Measurements from ENCODE around the gene PM20D1. TPM values are rescaled to one million over a fixed set of nuclear protein-coding genes. Genes with fewer than 3 reads are reported as not detected.
A peak's percentile ranks its signal among the peaks of the same experiment; 100 is the strongest.

PM20D1 gene
- total and polyA plus RNA-seq, 12 donors, result 0.12 to 1.9 (median 0.66) TPM

DNA sequence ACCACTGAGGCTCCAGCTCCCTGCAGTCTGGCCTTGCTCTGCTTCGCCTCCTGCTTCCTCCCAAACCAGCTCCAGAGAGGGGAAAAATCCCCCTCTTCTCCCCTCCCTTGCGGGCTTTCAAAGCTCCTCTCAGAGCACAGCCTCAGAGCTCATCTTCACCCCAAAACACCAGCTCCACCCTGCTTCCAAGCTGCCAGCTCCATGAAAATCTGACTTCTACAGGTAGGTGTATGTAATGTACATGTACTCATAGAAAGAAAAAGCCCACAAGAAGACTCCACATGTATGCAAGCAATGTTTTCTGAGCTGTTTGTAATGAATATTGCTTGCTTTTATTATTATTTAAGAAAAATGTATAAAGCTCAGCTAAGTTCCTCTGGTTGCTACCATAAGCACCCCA lies 45.3 kb downstream of the PM20D1 start:
- no peak for DNase-seq
- H3K27me3 ChIP-seq, result no peaks in the 10 kb centered on the region
- peaks cover 3 to 98% (median 60%) of the 10 kb centered on the region in 9 donors for H3K4me1 ChIP-seq
- ATAC-seq, result no peak
- intact Hi-C loops (cut with DNase I), result loop anchor here in 3 of 10 donors (5.0 to 10.0 kb wide), 4 partner anchors 93 to 300 kb away; no protein-coding TSS in a partner anchor
- peaks cover 0 to 48% (median 10%) of the 10 kb centered on the region in 9 donors for H3K36me3 ChIP-seq
- TF ChIP-seq CTCF (IDR thresholded peaks at IDR 0.05), result no peak
- peak overlapping the region in 5 of 10 donors; percentile 0 to 77 (median 15) for H3K4me3 ChIP-seq
- H3K27ac ChIP-seq, result peak overlapping the region in 4 of 10 donors; percentile 22 to 44 (median 28)
- no peaks in the 10 kb centered on the region for H3K9me3 ChIP-seq
- WGBS, 2 donors, result 58 to 76% methylated on average over 2 of the region's 2 CpGs

GRCh38 chr1:205803986-205804385 lies 45.9 kb downstream of the PM20D1 start:
- TF ChIP-seq CTCF (IDR thresholded peaks at IDR 0.05), result no peak
- DNase-seq (no peak), ATAC-seq (no peak)
- peak overlapping the region in 6 of 10 donors; percentile 9 to 44 (median 24) for H3K27ac ChIP-seq
- H3K4me1 ChIP-seq, result peaks cover 3 to 98% (median 54%) of the 10 kb centered on the region in 9 donors
- peaks cover 0 to 48% (median 16%) of the 10 kb centered on the region in 9 donors for H3K36me3 ChIP-seq
- H3K4me3 ChIP-seq, result peak overlapping the region in 4 of 10 donors; percentile 0 to 77 (median 18)
- no peaks in the 10 kb centered on the region for H3K27me3 ChIP-seq
- WGBS, 2 donors, result 53 to 61% methylated on average over 4 of the region's 4 CpGs
- no peaks in the 10 kb centered on the region for H3K9me3 ChIP-seq
- intact Hi-C loops (cut with DNase I), result loop anchor here in 2 of 10 donors (5.0 to 10.0 kb wide), 2 partner anchors 103 to 301 kb away; no protein-coding TSS in a partner anchor

DNA sequence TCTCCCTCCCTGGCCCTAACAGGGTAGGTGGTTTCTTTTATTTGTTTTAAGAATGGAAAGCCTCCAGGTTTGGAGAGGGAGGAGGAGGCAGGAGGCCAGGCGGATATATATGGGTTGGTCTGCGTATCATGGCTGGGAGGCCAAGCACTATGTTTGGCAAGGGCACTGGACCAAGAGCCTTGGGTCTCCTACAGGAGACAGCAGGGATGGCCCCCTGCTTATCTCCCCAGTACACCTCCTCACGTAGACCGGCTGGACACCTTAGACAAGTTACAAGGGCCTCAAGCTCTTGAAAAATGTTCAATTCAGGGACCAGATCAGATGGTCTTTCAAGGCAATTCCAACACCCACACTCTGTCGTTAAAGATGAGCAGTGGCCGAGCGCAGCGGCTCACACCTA lies 47.9 kb downstream of the PM20D1 start:
- no peak for TF ChIP-seq CTCF (IDR thresholded peaks at IDR 0.05)
- peak in 4 of 8 donors; percentile 22 to 58 (median 40) for ATAC-seq
- Histone ChIP-seq H3K27me3 (no peaks in the 10 kb centered on the region), H3K4me3 (peak overlapping the region in 1 of 10 donors; percentile 1), H3K4me1 (peaks cover 3 to 99% (median 57%) of the 10 kb centered on the region in 9 donors), H3K27ac (peak overlapping the region in 6 of 10 donors; percentile 17 to 71 (median 63)), H3K9me3 (no peaks in the 10 kb centered on the region), H3K36me3 (peaks cover 4 to 62% (median 33%) of the 10 kb centered on the region in 9 donors)
- WGBS, 2 donors, result 63 to 73% methylated on average over 8 of the region's 8 CpGs
- DNase-seq, result no peak
- intact Hi-C loops (cut with DNase I), result loop anchor here in 2 of 10 donors (5.0 to 10.0 kb wide), 2 partner anchors 105 to 303 kb away; no protein-coding TSS in a partner anchor

- ATAC-seq, result peak in 5 of 8 donors; percentile 4 to 61 (median 38)
- Histone ChIP-seq H3K36me3 (peaks cover 4 to 64% (median 42%) of the 10 kb centered on the region in 9 donors), H3K4me1 (peaks cover 3 to 92% (median 48%) of the 10 kb centered on the region in 9 donors), H3K9me3 (no peaks in the 10 kb centered on the region), H3K27me3 (no peaks in the 10 kb centered on the region), H3K4me3 (peak overlapping the region in 1 of 10 donors; percentile 1), H3K27ac (peak overlapping the region in 9 of 10 donors; percentile 17 to 71 (median 61))
- intact Hi-C loops (cut with DNase I), result loop anchor here in 2 of 10 donors (5.0 to 10.0 kb wide), 2 partner anchors 106 to 304 kb away; no protein-coding TSS in a partner anchor
- no peak for TF ChIP-seq CTCF (IDR thresholded peaks at IDR 0.05)
- WGBS, 2 donors, result 42 to 51% methylated on average over 7 of the region's 7 CpGs
- no peak for DNase-seq
These were observed 48.8 kb downstream of the PM20D1 start for GRCh38 chr1:205800981-205801703.
